ENCODE data around the gene CTXN3. TPM values are rescaled to one million over a fixed set of nuclear protein-coding genes. Genes with fewer than 3 reads are reported as not detected.

CTXN3 gene
- total and polyA plus RNA-seq, 4 donors, result not detected

DNA sequence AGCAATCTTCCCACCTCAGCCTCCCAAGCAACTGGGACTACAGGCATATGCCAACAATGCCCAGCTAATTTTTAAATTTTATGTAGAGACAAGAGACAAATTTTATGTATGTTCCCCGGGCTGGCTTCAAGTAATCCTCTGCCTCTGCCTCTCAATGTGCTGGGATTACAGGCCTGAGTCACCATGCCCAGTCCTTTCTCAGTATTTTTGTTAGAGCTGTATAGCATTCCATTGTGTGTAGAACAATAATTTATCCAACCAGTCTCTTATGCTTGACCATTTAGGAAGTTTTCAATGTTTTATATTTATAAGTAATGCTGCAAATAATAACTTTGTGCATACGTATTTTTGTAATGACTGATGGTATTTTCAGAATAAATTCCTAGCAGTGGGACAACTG is 38.9 kb upstream of the CTXN3 start:
- Histone ChIP-seq H3K4me3 (no peak overlapping the region), H3K27me3 (ENCODE audit: control insufficient read depth in 3 of 3, insufficient read depth in 3 of 3, low read length in 2 of 3) (no peaks in the 10 kb centered on the region), H3K9me3 (ENCODE audit: control insufficient read depth in 4 of 4, insufficient read depth in 3 of 4, low read length in 3 of 4) (no peaks in the 10 kb centered on the region), H3K36me3 (ENCODE audit: control insufficient read depth in 4 of 4, insufficient read depth in 4 of 4, low read length in 4 of 4) (no peaks in the 10 kb centered on the region), H3K27ac (ENCODE audit: low read depth in 1 of 2, low read length in 1 of 2) (no peak overlapping the region), H3K9ac (ENCODE audit: insufficient read depth in 1 of 2, low read length in 2 of 2) (no peak overlapping the region), H3K4me1 (ENCODE audit: control insufficient read depth in 5 of 5, insufficient read depth in 5 of 5, low read length in 5 of 5) (no peaks in the 10 kb centered on the region)
- TF ChIP-seq, protein P1, sequence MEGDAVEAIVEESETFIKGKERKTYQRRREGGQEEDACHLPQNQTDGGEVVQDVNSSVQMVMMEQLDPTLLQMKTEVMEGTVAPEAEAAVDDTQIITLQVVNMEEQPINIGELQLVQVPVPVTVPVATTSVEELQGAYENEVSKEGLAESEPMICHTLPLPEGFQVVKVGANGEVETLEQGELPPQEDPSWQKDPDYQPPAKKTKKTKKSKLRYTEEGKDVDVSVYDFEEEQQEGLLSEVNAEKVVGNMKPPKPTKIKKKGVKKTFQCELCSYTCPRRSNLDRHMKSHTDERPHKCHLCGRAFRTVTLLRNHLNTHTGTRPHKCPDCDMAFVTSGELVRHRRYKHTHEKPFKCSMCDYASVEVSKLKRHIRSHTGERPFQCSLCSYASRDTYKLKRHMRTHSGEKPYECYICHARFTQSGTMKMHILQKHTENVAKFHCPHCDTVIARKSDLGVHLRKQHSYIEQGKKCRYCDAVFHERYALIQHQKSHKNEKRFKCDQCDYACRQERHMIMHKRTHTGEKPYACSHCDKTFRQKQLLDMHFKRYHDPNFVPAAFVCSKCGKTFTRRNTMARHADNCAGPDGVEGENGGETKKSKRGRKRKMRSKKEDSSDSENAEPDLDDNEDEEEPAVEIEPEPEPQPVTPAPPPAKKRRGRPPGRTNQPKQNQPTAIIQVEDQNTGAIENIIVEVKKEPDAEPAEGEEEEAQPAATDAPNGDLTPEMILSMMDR (IDR thresholded peaks at IDR 0.05; ENCODE audit: control extremely low read depth, extremely low read depth), result no peak
- 96 to 97% methylated on average over 2 of the region's 2 CpGs for WGBS, 2 donors
- ATAC-seq (ENCODE audit: insufficient read depth, low FRiP score) (no peak), DNase-seq (no peak)

- DNase-seq, result no peak
- ATAC-seq (ENCODE audit: insufficient read depth, low FRiP score), result no peak
- Histone ChIP-seq H3K27me3 (ENCODE audit: control insufficient read depth in 3 of 3, insufficient read depth in 3 of 3, low read length in 2 of 3) (no peaks in the 10 kb centered on the region), H3K27ac (ENCODE audit: low read depth in 1 of 2, low read length in 1 of 2) (no peak overlapping the region), H3K9ac (ENCODE audit: insufficient read depth in 1 of 2, low read length in 2 of 2) (no peak overlapping the region), H3K36me3 (ENCODE audit: control insufficient read depth in 4 of 4, insufficient read depth in 4 of 4, low read length in 4 of 4) (no peaks in the 10 kb centered on the region), H3K4me1 (ENCODE audit: control insufficient read depth in 5 of 5, insufficient read depth in 5 of 5, low read length in 5 of 5) (peaks cover 0 to 11% (median 0%) of the 10 kb centered on the region in 5 donors), H3K4me3 (no peak overlapping the region), H3K9me3 (ENCODE audit: control insufficient read depth in 4 of 4, insufficient read depth in 3 of 4, low read length in 3 of 4) (no peaks in the 10 kb centered on the region)
- WGBS, 2 donors, result 93 to 96% methylated on average over 4 of the region's 4 CpGs
- TF ChIP-seq, protein P1 (IDR thresholded peaks at IDR 0.05; ENCODE audit: control extremely low read depth, extremely low read depth), result no peak
Observed at GRCh38 chr5:127612441-127613141, 36.3 kb upstream of the CTXN3 start.

- DNase-seq (peak in 2 of 3 donors; percentile 17 to 24), ATAC-seq (ENCODE audit: insufficient read depth, low FRiP score) (no peak)
- 67 to 78% methylated on average over 2 of the region's 2 CpGs for WGBS, 2 donors
- no peak overlapping the region for H3K4me3 ChIP-seq
- H3K9ac ChIP-seq (ENCODE audit: insufficient read depth in 1 of 2, low read length in 2 of 2), result no peak overlapping the region
- no peaks in the 10 kb centered on the region for H3K27me3 ChIP-seq (ENCODE audit: control insufficient read depth in 3 of 3, insufficient read depth in 3 of 3, low read length in 2 of 3)
- H3K27ac ChIP-seq (ENCODE audit: low read depth in 1 of 2, low read length in 1 of 2), result no peak overlapping the region
- peaks cover 0 to 11% (median 0%) of the 10 kb centered on the region in 5 donors for H3K4me1 ChIP-seq (ENCODE audit: control insufficient read depth in 5 of 5, insufficient read depth in 5 of 5, low read length in 5 of 5)
- TF ChIP-seq, protein P1 (IDR thresholded peaks at IDR 0.05; ENCODE audit: control extremely low read depth, extremely low read depth), result no peak
- no peaks in the 10 kb centered on the region for H3K9me3 ChIP-seq (ENCODE audit: control insufficient read depth in 4 of 4, insufficient read depth in 3 of 4, low read length in 3 of 4)
- no peaks in the 10 kb centered on the region for H3K36me3 ChIP-seq (ENCODE audit: control insufficient read depth in 4 of 4, insufficient read depth in 4 of 4, low read length in 4 of 4)
Observed at GRCh38 chr5:127615916-127616315, 33.0 kb upstream of the CTXN3 start.

Data from lung (tissue), 12 donors.